ENCODE data around the gene TAB2. TPM values are rescaled to one million over a fixed set of nuclear protein-coding genes. Genes with fewer than 3 reads are reported as not detected.

The TAB2 gene
- total RNA-seq, 4 donors from 2014 or later = 63.7 to 73.5 (median 69.2) TPM

GRCh38 chr6:149305372-149305771 lies 12.1 kb upstream of the TAB2 start:
- in situ Hi-C loops (cut with MboI; ENCODE audit: low sequenced_read_pairs in 4 of 4) = loop anchor here in 1 of 4 donors (25.0 kb wide), 1 partner anchor 107 kb away; the partner anchor contains the start of gene SUMO4
- no peaks in the 10 kb centered on the region for H3K4me1 ChIP-seq
- DNase-seq = no peak

GRCh38 chr6:149306967-149307366 lies 10.5 kb upstream of the TAB2 start:
- TF ChIP-seq CTCF (IDR thresholded peaks at IDR 0.05 in 4 of 5, conservative IDR thresholded peaks at IDR 0.05 in 1 of 5) = no peak
- TF ChIP-seq POLR2A (IDR thresholded peaks at IDR 0.05) = no peak
- intact Hi-C loops (cut with DNase I; ENCODE audit: low total_unique reads) = no loop called here
- peak; percentile 16 to 36 for ATAC-seq

More at GRCh38 chr6:149305372-149305771, 12.1 kb upstream of the TAB2 start:
- no peak for TF ChIP-seq POLR2A (IDR thresholded peaks at IDR 0.05)
- no peak for TF ChIP-seq CTCF (IDR thresholded peaks at IDR 0.05 in 4 of 5, conservative IDR thresholded peaks at IDR 0.05 in 1 of 5)
- intact Hi-C loops (cut with DNase I; ENCODE audit: low total_unique reads) = no loop called here
- Histone ChIP-seq H3K4me3 (no peak overlapping the region), H3K27me3 (no peaks in the 10 kb centered on the region), H3K27ac (no peak overlapping the region), H3K36me3 (no peaks in the 10 kb centered on the region), H3K9me3 (no peaks in the 10 kb centered on the region)
- no peak for ATAC-seq

GRCh38 chr6:149311293-149311692 lies 6.2 kb upstream of the TAB2 start:
- H3K27ac ChIP-seq = no peak overlapping the region
- no peaks in the 10 kb centered on the region for H3K9me3 ChIP-seq
- no peak for TF ChIP-seq CTCF (IDR thresholded peaks at IDR 0.05 in 4 of 5, conservative IDR thresholded peaks at IDR 0.05 in 1 of 5)
- ATAC-seq = no peak
- no peaks in the 10 kb centered on the region for H3K36me3 ChIP-seq
- peaks cover 0 to 2% (median 0%) of the 10 kb centered on the region in 3 donors for H3K27me3 ChIP-seq
- H3K4me1 ChIP-seq = peaks cover 0 to 4% of the 10 kb centered on the region in 2 donors
- no peak for DNase-seq
- intact Hi-C loops (cut with DNase I; ENCODE audit: low total_unique reads) = no loop called here
- H3K4me3 ChIP-seq = no peak overlapping the region
- in situ Hi-C loops (cut with MboI; ENCODE audit: low sequenced_read_pairs in 4 of 4) = loop anchor here in 1 of 4 donors (25.0 kb wide), 1 partner anchor 101 kb away; the partner anchor contains the start of gene SUMO4

More at GRCh38 chr6:149306967-149307366, 10.5 kb upstream of the TAB2 start:
- Histone ChIP-seq H3K4me3 (no peak overlapping the region), H3K9me3 (no peaks in the 10 kb centered on the region), H3K4me1 (no peaks in the 10 kb centered on the region), H3K27ac (no peak overlapping the region), H3K27me3 (no peaks in the 10 kb centered on the region), H3K36me3 (no peaks in the 10 kb centered on the region)
- in situ Hi-C loops (cut with MboI; ENCODE audit: low sequenced_read_pairs in 4 of 4) = loop anchor here in 1 of 4 donors (25.0 kb wide), 1 partner anchor 105 kb away; the partner anchor contains the start of gene SUMO4
- DNase-seq = no peak

- no peaks in the 10 kb centered on the region for H3K36me3 ChIP-seq
- H3K9me3 ChIP-seq = no peaks in the 10 kb centered on the region
- DNase-seq (no peak), ATAC-seq (no peak)
- peaks cover 0 to 5% of the 10 kb centered on the region in 2 donors for H3K4me1 ChIP-seq
- H3K4me3 ChIP-seq = no peak overlapping the region
- in situ Hi-C loops (cut with MboI; ENCODE audit: low sequenced_read_pairs in 4 of 4) (loop anchor here in 1 of 4 donors (25.0 kb wide), 1 partner anchor 101 kb away; the partner anchor contains the start of gene SUMO4), intact Hi-C loops (cut with DNase I; ENCODE audit: low total_unique reads) (no loop called here)
- no peak overlapping the region for H3K27ac ChIP-seq
- TF ChIP-seq POLR2A (IDR thresholded peaks at IDR 0.05) (no peak), CTCF (IDR thresholded peaks at IDR 0.05 in 4 of 5, conservative IDR thresholded peaks at IDR 0.05 in 1 of 5) (no peak)
- peaks cover 0 to 2% (median 0%) of the 10 kb centered on the region in 3 donors for H3K27me3 ChIP-seq
These were observed 5.7 kb upstream of the TAB2 start for GRCh38 chr6:149311766-149312165.
